ENCODE measurements around the gene SPIRE2. TPM values are rescaled to one million over a fixed set of nuclear protein-coding genes. Genes with fewer than 3 reads are reported as not detected.
A peak's percentile ranks its signal among the peaks of the same experiment; 100 is the strongest.

SPIRE2 gene
- polyA plus RNA-seq (1.1 to 1.7 TPM (median 1.3 TPM) in 3 replicates), polyA minus RNA-seq (0.96 to 2.5 TPM (median 0.99 TPM) in 3 replicates)
- 3.1 TPM for polyA plus RNA-seq (2011; ENCODE audit: low read depth)
- 0.83 and 1.2 TPM in 2 replicates for polyA plus RNA-seq (2011; cell fraction: cytosol; rRNA removed)
- polyA plus RNA-seq (2011; cell fraction: nucleus; rRNA removed), result 3.2 and 3.4 TPM in 2 replicates
- polyA plus RNA-seq (2012; ENCODE audit: low replicate concordance), result 1.1 and 1.5 TPM in 2 replicates
- 2.9 TPM for polyA minus RNA-seq (2011; cell fraction: cytosol; rRNA and poly(A)+ RNA removed)
- polyA minus RNA-seq (2011; cell fraction: nucleus; rRNA and poly(A)+ RNA removed), result 1.6 and 1.8 TPM in 2 replicates

GRCh38 chr16:89828199-89828869 lies at the start of gene SPIRE2:
TSS of gene SPIRE2 (plus strand) at chr16:89828475. CDS start at chr16:89828551, 76 bp downstream.
- no peaks in the 10 kb centered on the region for H3K9me1 ChIP-seq (ENCODE audit: control insufficient read depth, extremely low read depth, insufficient read depth, low read length)
- H3K4me3 ChIP-seq (ENCODE audit: control insufficient read depth in 2 of 3, extremely low read depth in 1 of 3, insufficient read depth in 2 of 3, low read depth in 1 of 3, low read length in 3 of 3), result peak within 1 kb of the TSS; percentile 43 to 66 (median 57)
- DNase-seq (ENCODE audit: low read depth, low spot score) (no peak), FAIRE-seq (no peak)
- dilution Hi-C loops (cut with MboI; ENCODE audit: extremely low pct_ligation_motif_present, low sequenced_read_pairs), result no loop called here
- no peaks in the 10 kb centered on the region for H3K27me3 ChIP-seq (ENCODE audit: control insufficient read depth, extremely low read depth, insufficient read depth, low read length)
- no peaks in the 10 kb centered on the region for H3K9me3 ChIP-seq (ENCODE audit: control insufficient read depth, low read depth, low read length)
- peak within 1 kb of the TSS; percentile 9 for H3K9ac ChIP-seq (ENCODE audit: control insufficient read depth, extremely low read depth, insufficient read depth, low read length)
- H3K79me2 ChIP-seq (ENCODE audit: control insufficient read depth, insufficient read depth, low read length), result no peaks in the 10 kb centered on the region
- H3K4me1 ChIP-seq (ENCODE audit: control insufficient read depth, extremely low read depth, insufficient read depth, low read length), result peaks cover 5% of the 10 kb centered on the region
- H3K27ac ChIP-seq (ENCODE audit: control insufficient read depth, insufficient read depth, low read length), result no peak within 1 kb of the TSS
- no peaks in the 10 kb centered on the region for H4K20me1 ChIP-seq (ENCODE audit: control insufficient read depth, extremely low read depth, insufficient read depth, low read length)
- H2AFZ ChIP-seq (ENCODE audit: control insufficient read depth, low read length), result peak within 1 kb of the TSS; percentile 4
- no peaks in the 10 kb centered on the region for H3K36me3 ChIP-seq (ENCODE audit: control insufficient read depth in 2 of 2, extremely low read depth in 1 of 2, insufficient read depth in 2 of 2, low read length in 2 of 2)
- TF ChIP-seq CTCF (optimal IDR thresholded peaks at IDR 0.05 in 1 of 3, IDR thresholded peaks at IDR 0.05 in 1 of 3, conservative IDR thresholded peaks at IDR 0.05 in 1 of 3; ENCODE audit: extremely low read depth in 1 of 3, insufficient read depth in 2 of 3, low read length in 3 of 3) (no peak), EZH2 (IDR thresholded peaks at IDR 0.05; ENCODE audit: low read length) (no peak)
- H3K4me2 ChIP-seq (ENCODE audit: control insufficient read depth, extremely low read depth, insufficient read depth, low read depth, low read length), result peak within 1 kb of the TSS; percentile 90

- TF ChIP-seq CTCF (optimal IDR thresholded peaks at IDR 0.05 in 1 of 3, IDR thresholded peaks at IDR 0.05 in 1 of 3, conservative IDR thresholded peaks at IDR 0.05 in 1 of 3; ENCODE audit: extremely low read depth in 1 of 3, insufficient read depth in 2 of 3, low read length in 3 of 3) (no peak), EZH2 (IDR thresholded peaks at IDR 0.05; ENCODE audit: low read length) (no peak)
- H3K9me3 ChIP-seq (ENCODE audit: control insufficient read depth, low read depth, low read length), result no peaks in the 10 kb centered on the region
- H3K9ac ChIP-seq (ENCODE audit: control insufficient read depth, extremely low read depth, insufficient read depth, low read length), result no peak overlapping the region
- no peaks in the 10 kb centered on the region for H3K9me1 ChIP-seq (ENCODE audit: control insufficient read depth, extremely low read depth, insufficient read depth, low read length)
- no peak overlapping the region for H3K4me3 ChIP-seq (ENCODE audit: control insufficient read depth in 2 of 3, extremely low read depth in 1 of 3, insufficient read depth in 2 of 3, low read depth in 1 of 3, low read length in 3 of 3)
- no peaks in the 10 kb centered on the region for H4K20me1 ChIP-seq (ENCODE audit: control insufficient read depth, extremely low read depth, insufficient read depth, low read length)
- H3K4me1 ChIP-seq (ENCODE audit: control insufficient read depth, extremely low read depth, insufficient read depth, low read length), result no peaks in the 10 kb centered on the region
- peaks cover 7 to 15% of the 10 kb centered on the region in 2 experiments for H3K36me3 ChIP-seq (ENCODE audit: control insufficient read depth in 2 of 2, extremely low read depth in 1 of 2, insufficient read depth in 2 of 2, low read length in 2 of 2)
- H3K27me3 ChIP-seq (ENCODE audit: control insufficient read depth, extremely low read depth, insufficient read depth, low read length), result no peaks in the 10 kb centered on the region
- H3K4me2 ChIP-seq (ENCODE audit: control insufficient read depth, extremely low read depth, insufficient read depth, low read depth, low read length), result no peak overlapping the region
- no peaks in the 10 kb centered on the region for H3K79me2 ChIP-seq (ENCODE audit: control insufficient read depth, insufficient read depth, low read length)
- FAIRE-seq (no peak), DNase-seq (ENCODE audit: low read depth, low spot score) (no peak)
- no peak overlapping the region for H2AFZ ChIP-seq (ENCODE audit: control insufficient read depth, low read length)
- dilution Hi-C loops (cut with MboI; ENCODE audit: extremely low pct_ligation_motif_present, low sequenced_read_pairs), result no loop called here
- no peak overlapping the region for H3K27ac ChIP-seq (ENCODE audit: control insufficient read depth, insufficient read depth, low read length)
Measured at GRCh38 chr16:89779231-89779908, 48.9 kb upstream of the SPIRE2 start.
